Fibroblast of villous mesenchyme (primary cell): ENCODE data around the gene ADAMTS17. TPM values are rescaled to one million over a fixed set of nuclear protein-coding genes. Genes with fewer than 3 reads are reported as not detected.

ENCODE experiments used
- DNase-seq: peaks from one replicate; pipeline ENCODE4 v3.0.0-alpha.2; 2010; ENCODE audit warnings: low read depth
- H3K4me3 ChIP-seq: 2 replicates; pipeline ENCODE4 v1.5.1; 2011; ENCODE audit warnings: low read depth, mild to moderate bottlenecking, low read length
- CTCF ChIP-seq: IDR thresholded peaks from 2 replicates; pipeline ENCODE4 v1.5.1; 2012; ENCODE audit warnings: low read depth, mild to moderate bottlenecking, low read length; ENCODE audit not compliant: insufficient read depth
- total RNA-seq: library from RNA; depleted of rRNA; stranded (reverse); fragments of >200 nt; gene quantifications from 2 replicates; pipeline ENCODE4 v1.2.3, GENCODE V29; 2012

ADAMTS17 gene
- total RNA-seq, 1 donor: under 0.01 TPM

GRCh38 chr15:100186960-100187359 is 154.8 kb downstream of the ADAMTS17 start:
- DNase-seq: no peak
- H3K4me3 ChIP-seq: no peak overlapping the region
- TF ChIP-seq CTCF: no peak

GRCh38 chr15:100186366-100186765 is 155.4 kb downstream of the ADAMTS17 start:
- DNase-seq: no peak

GRCh38 chr15:100183921-100184495 is 157.8 kb downstream of the ADAMTS17 start:
- H3K4me3 ChIP-seq: no peak overlapping the region
- no peak for DNase-seq
- TF ChIP-seq CTCF: no peak

More at GRCh38 chr15:100186366-100186765, 155.4 kb downstream of the ADAMTS17 start:
- TF ChIP-seq CTCF: no peak
- no peak overlapping the region for H3K4me3 ChIP-seq

- no peak overlapping the region for H3K4me3 ChIP-seq
- DNase-seq: no peak
- TF ChIP-seq CTCF: no peak
These were observed 160.9 kb downstream of the ADAMTS17 start for GRCh38 chr15:100180921-100181320.

GRCh38 chr15:100175406-100176114 is 166.2 kb downstream of the ADAMTS17 start:
- no peak overlapping the region for H3K4me3 ChIP-seq
- TF ChIP-seq CTCF: no peak
- no peak for DNase-seq

GRCh38 chr15:100174904-100175275 is 166.9 kb downstream of the ADAMTS17 start:
- H3K4me3 ChIP-seq: no peak overlapping the region

More at GRCh38 chr15:100174904-100175275, 166.9 kb downstream of the ADAMTS17 start:
- no peak for TF ChIP-seq CTCF
- DNase-seq: no peak
